22Rv1 (cell line): Measurements from ENCODE around the gene CSF1.

Experiments used
- ZFX ChIP-seq: fragments of 450-650 bp; IDR thresholded peaks from 2 replicates; pipeline ENCODE4 v1.6.1; 2017; ENCODE audit warnings: antibody characterized with exemption, borderline replicate concordance
- TF ChIP-seq, protein P1 (sequence below): fragments of 450-650 bp; IDR thresholded peaks from 2 replicates; pipeline ENCODE4 v1.5.1; 2017; ENCODE audit warnings: mild to moderate bottlenecking

DNA sequence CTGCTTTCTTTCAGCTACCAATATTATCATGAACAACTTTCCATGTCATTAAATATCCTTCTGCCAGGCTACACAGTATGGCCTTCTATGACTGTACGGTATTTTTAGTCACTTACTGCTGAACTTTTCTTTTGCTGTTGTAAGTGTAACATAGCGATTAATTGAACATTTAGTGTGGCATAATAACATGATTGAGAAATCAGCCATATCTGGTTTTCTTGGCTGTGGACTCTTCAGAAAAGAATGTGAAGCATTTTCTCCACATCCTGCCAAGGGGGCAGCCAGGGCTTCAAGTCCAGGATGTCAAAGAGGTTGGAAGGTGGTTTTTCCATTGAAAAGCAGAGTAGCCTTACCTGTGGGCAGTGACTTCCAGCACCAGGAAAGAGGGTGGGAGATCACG is 65.1 kb downstream of the CSF1 start:
- TF ChIP-seq, protein P1, sequence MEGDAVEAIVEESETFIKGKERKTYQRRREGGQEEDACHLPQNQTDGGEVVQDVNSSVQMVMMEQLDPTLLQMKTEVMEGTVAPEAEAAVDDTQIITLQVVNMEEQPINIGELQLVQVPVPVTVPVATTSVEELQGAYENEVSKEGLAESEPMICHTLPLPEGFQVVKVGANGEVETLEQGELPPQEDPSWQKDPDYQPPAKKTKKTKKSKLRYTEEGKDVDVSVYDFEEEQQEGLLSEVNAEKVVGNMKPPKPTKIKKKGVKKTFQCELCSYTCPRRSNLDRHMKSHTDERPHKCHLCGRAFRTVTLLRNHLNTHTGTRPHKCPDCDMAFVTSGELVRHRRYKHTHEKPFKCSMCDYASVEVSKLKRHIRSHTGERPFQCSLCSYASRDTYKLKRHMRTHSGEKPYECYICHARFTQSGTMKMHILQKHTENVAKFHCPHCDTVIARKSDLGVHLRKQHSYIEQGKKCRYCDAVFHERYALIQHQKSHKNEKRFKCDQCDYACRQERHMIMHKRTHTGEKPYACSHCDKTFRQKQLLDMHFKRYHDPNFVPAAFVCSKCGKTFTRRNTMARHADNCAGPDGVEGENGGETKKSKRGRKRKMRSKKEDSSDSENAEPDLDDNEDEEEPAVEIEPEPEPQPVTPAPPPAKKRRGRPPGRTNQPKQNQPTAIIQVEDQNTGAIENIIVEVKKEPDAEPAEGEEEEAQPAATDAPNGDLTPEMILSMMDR: no peak
- TF ChIP-seq ZFX: no peak
